CD4-positive, alpha-beta T cell (primary cell): ENCODE measurements around the gene RUNX3. TPM values are rescaled to one million over a fixed set of nuclear protein-coding genes. Genes with fewer than 3 reads are reported as not detected.

Source experiments
- ATAC-seq: fragments of 200-7000 bp; cut with Tn5 transposase; one replicate; pipeline ENCODE4 v1.10.0; 2022; ENCODE audit warnings: mild to moderate bottlenecking; ENCODE audit not compliant: poor library complexity
- CTCF ChIA-PET: fragments of 350-600 bp; sonication (Branson Sonifier 250); formaldehyde crosslinking; loops from one replicate; lab custom pipeline; 2021; ENCODE audit warnings: antibody characterized with exemption, inconsistent platforms; lab: Charles Lee
- POLR2A ChIA-PET: fragments of 350-600 bp; sonication (Branson Sonifier 250); formaldehyde crosslinking; loops from one replicate; lab custom pipeline; 2021; ENCODE audit warnings: antibody characterized with exemption, inconsistent platforms; lab: Charles Lee
- DNase-seq, 14 experiments: peaks; one replicate each; pipeline ENCODE4 v3.0.0-alpha.2; 2013 to 2020; ENCODE audit warnings: mixed read lengths in 2 of 14
- H3K27ac ChIP-seq, 2 donors: one replicate each; pipeline versions ENCODE4 v1.5.1 to v1.7.0; 2013; ENCODE audit warnings: low read length in 2 of 2, low read depth in 1 of 2, mild to moderate bottlenecking in 1 of 2
- H3K27me3 ChIP-seq, 2 experiments: 1 replicate in 1 of 2; 2 replicates in 1 of 2; pipeline versions ENCODE4 v1.6.1 to v1.7.0; 2013; ENCODE audit warnings: low read length in 2 of 2, control low read depth in 1 of 2, mild to moderate bottlenecking in 1 of 2, moderate library complexity in 1 of 2; ENCODE audit not compliant: insufficient read depth in 2 of 2, control insufficient read depth in 1 of 2
- H3K36me3 ChIP-seq: one replicate; pipeline ENCODE4 v1.6.1; 2013; ENCODE audit warnings: low read length, control low read depth; ENCODE audit not compliant: insufficient read depth
- H3K4me1 ChIP-seq: one replicate; pipeline ENCODE4 v1.6.1; 2013; ENCODE audit warnings: low read length, control low read depth; ENCODE audit not compliant: insufficient read depth
- H3K4me3 ChIP-seq: one replicate; pipeline ENCODE4 v1.5.1; 2013; ENCODE audit warnings: mild to moderate bottlenecking, low read length, moderate library complexity
- H3K9me3 ChIP-seq, 2 experiments: 1 replicate in 1 of 2; 2 replicates in 1 of 2; pipeline versions ENCODE4 v1.6.1 to v1.7.0; 2013; ENCODE audit warnings: low read length in 2 of 2, mild to moderate bottlenecking in 2 of 2, control low read depth in 1 of 2, moderate library complexity in 1 of 2; ENCODE audit not compliant: control insufficient read depth in 1 of 2, insufficient read depth in 1 of 2
- H3K27ac Mint-ChIP-seq: one replicate; pipeline ENCODE4 v1.8.0; 2020; ENCODE audit warnings: mixed read lengths
- H3K27me3 Mint-ChIP-seq: one replicate; pipeline ENCODE4 v1.8.0; 2021; ENCODE audit warnings: mixed read lengths
- H3K36me3 Mint-ChIP-seq: one replicate; pipeline ENCODE4 v1.8.0; 2021; ENCODE audit warnings: low read depth, mixed read lengths
- H3K4me1 Mint-ChIP-seq: one replicate; pipeline ENCODE4 v1.8.0; 2021; ENCODE audit warnings: low read depth, mixed read lengths
- H3K4me3 Mint-ChIP-seq: one replicate; pipeline ENCODE4 v1.8.0; 2020; ENCODE audit warnings: mild to moderate bottlenecking, mixed read lengths
- H3K9me3 Mint-ChIP-seq: one replicate; pipeline ENCODE4 v1.8.0; 2020; ENCODE audit warnings: mixed read lengths
- intact Hi-C, 2 experiments: fragments of 100-400 bp; cut with DNase I in 1 of 2; cut with micrococcal nuclease in 1 of 2; formaldehyde crosslinking; loops; one replicate each; pipeline versions ENCODE4 v1.15.1 to v1.9.0; 2023 to 2025; cut with DNase I, micrococcal nuclease
- total RNA-seq, 174 experiments: library from RNA in 2 of 174; stranded (reverse) in 2 of 174; gene quantifications; one replicate each; pipeline ENCODE4 v1.2.3 and lab custom pipeline; 2021 to 2026
- TF ChIP-seq, protein P1 (sequence below): fragments of 200-600 bp; IDR thresholded peaks from one replicate; pipeline ENCODE4 v1.8.0; 2022; ENCODE audit warnings: antibody characterized with exemption, mild to moderate bottlenecking

Gene RUNX3
- total RNA-seq, 2 experiments from 2014 or later: 202 to 209 TPM

GRCh38 chr1:24878775-24879742, 51.0 kb downstream of the RUNX3 start:
- Histone ChIP-seq H3K4me1 (no peaks in the 10 kb centered on the region), H3K4me3 (no peak overlapping the region), H3K9me3 (peaks cover 0 to 4% of the 10 kb centered on the region in 2 experiments), H3K27me3 (no peaks in the 10 kb centered on the region), H3K36me3 (no peaks in the 10 kb centered on the region), H3K27ac (no peak overlapping the region)
- H3K27me3 Mint-ChIP-seq: no peaks in the 10 kb centered on the region
- intact Hi-C loops: no loop called here
- H3K9me3 Mint-ChIP-seq: peaks cover 4% of the 10 kb centered on the region
- ChIA-PET POLR2A (no interaction called here), CTCF (no interaction called here)
- no peaks in the 10 kb centered on the region for H3K36me3 Mint-ChIP-seq
- no peaks in the 10 kb centered on the region for H3K4me1 Mint-ChIP-seq
- DNase-seq: peak in 1 of 14 experiments; percentile 8
- H3K27ac Mint-ChIP-seq: no peak overlapping the region
- ATAC-seq: no peak
- TF ChIP-seq, protein P1, sequence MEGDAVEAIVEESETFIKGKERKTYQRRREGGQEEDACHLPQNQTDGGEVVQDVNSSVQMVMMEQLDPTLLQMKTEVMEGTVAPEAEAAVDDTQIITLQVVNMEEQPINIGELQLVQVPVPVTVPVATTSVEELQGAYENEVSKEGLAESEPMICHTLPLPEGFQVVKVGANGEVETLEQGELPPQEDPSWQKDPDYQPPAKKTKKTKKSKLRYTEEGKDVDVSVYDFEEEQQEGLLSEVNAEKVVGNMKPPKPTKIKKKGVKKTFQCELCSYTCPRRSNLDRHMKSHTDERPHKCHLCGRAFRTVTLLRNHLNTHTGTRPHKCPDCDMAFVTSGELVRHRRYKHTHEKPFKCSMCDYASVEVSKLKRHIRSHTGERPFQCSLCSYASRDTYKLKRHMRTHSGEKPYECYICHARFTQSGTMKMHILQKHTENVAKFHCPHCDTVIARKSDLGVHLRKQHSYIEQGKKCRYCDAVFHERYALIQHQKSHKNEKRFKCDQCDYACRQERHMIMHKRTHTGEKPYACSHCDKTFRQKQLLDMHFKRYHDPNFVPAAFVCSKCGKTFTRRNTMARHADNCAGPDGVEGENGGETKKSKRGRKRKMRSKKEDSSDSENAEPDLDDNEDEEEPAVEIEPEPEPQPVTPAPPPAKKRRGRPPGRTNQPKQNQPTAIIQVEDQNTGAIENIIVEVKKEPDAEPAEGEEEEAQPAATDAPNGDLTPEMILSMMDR: no peak
- no peak overlapping the region for H3K4me3 Mint-ChIP-seq

- Mint-ChIP-seq H3K4me1 (no peaks in the 10 kb centered on the region), H3K27ac (no peak overlapping the region), H3K4me3 (no peak overlapping the region), H3K9me3 (peaks cover under 1% of the 10 kb centered on the region), H3K36me3 (no peaks in the 10 kb centered on the region), H3K27me3 (no peaks in the 10 kb centered on the region)
- no peaks in the 10 kb centered on the region for H3K4me1 ChIP-seq
- H3K9me3 ChIP-seq: peaks cover 0 to under 1% of the 10 kb centered on the region in 2 experiments
- no peak overlapping the region for H3K4me3 ChIP-seq
- no peaks in the 10 kb centered on the region for H3K36me3 ChIP-seq
- intact Hi-C loops: no loop called here
- no peaks in the 10 kb centered on the region for H3K27me3 ChIP-seq
- ChIA-PET CTCF (no interaction called here), POLR2A (interaction anchor here (0.7 kb wide), 1 partner anchor 28 kb away, joined by 3 read pairs; no protein-coding TSS in a partner anchor)
- H3K27ac ChIP-seq: no peak overlapping the region
- ATAC-seq: no peak
- TF ChIP-seq, protein P1: no peak
- DNase-seq: no peak
Measured at GRCh38 chr1:24878045-24878444, 52.0 kb downstream of the RUNX3 start.

- TF ChIP-seq, protein P1: no peak
- Histone ChIP-seq H3K9me3 (no peaks in the 10 kb centered on the region), H3K36me3 (no peaks in the 10 kb centered on the region), H3K4me1 (peaks cover 2% of the 10 kb centered on the region), H3K27ac (no peak overlapping the region), H3K27me3 (no peaks in the 10 kb centered on the region), H3K4me3 (no peak overlapping the region)
- POLR2A ChIA-PET: no interaction called here
- CTCF ChIA-PET: no interaction called here
- no peak for ATAC-seq
- peaks cover 4% of the 10 kb centered on the region for H3K4me1 Mint-ChIP-seq
- H3K27ac Mint-ChIP-seq: no peak overlapping the region
- H3K36me3 Mint-ChIP-seq: no peaks in the 10 kb centered on the region
- DNase-seq: no peak
- intact Hi-C loops: no loop called here
- H3K9me3 Mint-ChIP-seq: no peaks in the 10 kb centered on the region
- no peak overlapping the region for H3K4me3 Mint-ChIP-seq
- H3K27me3 Mint-ChIP-seq: no peaks in the 10 kb centered on the region
Measured at GRCh38 chr1:24875991-24876506, 54.0 kb downstream of the RUNX3 start.
